HepG2 (cell line): ENCODE measurements around the gene MTA2. TPM values are rescaled to one million over a fixed set of nuclear protein-coding genes. Genes with fewer than 3 reads are reported as not detected.
A peak's percentile ranks its signal among the peaks of the same experiment; 100 is the strongest.

ENCODE experiments used
- ATAC-seq: fragments of 200-7000 bp; cut with Tn5 transposase; 3 replicates; pipeline ENCODE4 v1.9.1; 2020; ENCODE audit warnings: mild to moderate bottlenecking, moderate library complexity
- BruUV-seq: library from RNA; stranded (reverse); fragments of 400-500 nt; replicated peaks from 2 replicates; lab custom pipeline; 2021; lab: Mats Ljungman, UMichigan
- CTCF ChIA-PET: fragments of 300-600 bp; formaldehyde crosslinking; extraction: SDS; loops from one replicate; lab custom pipeline; 2021; ENCODE audit warnings: low total read pairs, inconsistent platforms, low intra/inter-chr PET ratio; lab: Yijun Ruan, JAX
- POLR2A ChIA-PET: fragments of 350-600 bp; sonication (Branson Sonifier 250); formaldehyde crosslinking; loops from one replicate; lab custom pipeline; 2020; ENCODE audit warnings: antibody characterized with exemption, inconsistent platforms; lab: Yijun Ruan, JAX
- DNase-seq: peaks from one replicate; pipeline ENCODE4 v3.0.0-alpha.2; 2015; ENCODE audit warnings: low spot score
- FAIRE-seq: peaks from 3 replicates; lab custom pipeline; 2011; peaks lifted over from hg19 to GRCh38; lab: Jason Lieb, UNC
- H2AFZ ChIP-seq: one replicate; pipeline ENCODE4 v1.6.1; 2011; ENCODE audit warnings: low read length, inconsistent platforms
- H3K27ac ChIP-seq: fragments of 300-600 bp; 3 replicates; pipeline ENCODE4 v1.8.0; 2011; ENCODE audit warnings: mixed run types, mild to moderate bottlenecking, mixed read lengths, low read length, inconsistent platforms; ENCODE audit not compliant: insufficient read depth; ENCODE audit errors: extremely low read length
- H3K27me3 ChIP-seq, 2 experiments: fragments of 200-600 bp in 1 of 2; 2 replicates in 1 of 2; 3 replicates in 1 of 2; pipeline versions ENCODE4 v1.6.0 to v1.8.0; 2011; ENCODE audit warnings: low read length in 2 of 2, mild to moderate bottlenecking in 2 of 2, moderate library complexity in 2 of 2, inconsistent platforms in 1 of 2; ENCODE audit not compliant: insufficient read depth in 2 of 2, control insufficient read depth in 1 of 2
- H3K36me3 ChIP-seq, 2 experiments: fragments of 200-600 bp in 1 of 2; replicated peaks in 1 of 2; 2 replicates in 1 of 2; 3 replicates in 1 of 2; pipeline versions ENCODE4 v1.5.1 to v1.8.0; 2011; ENCODE audit warnings: low read length in 2 of 2, inconsistent platforms in 1 of 2; ENCODE audit not compliant: insufficient read depth in 2 of 2, control insufficient read depth in 1 of 2
- H3K4me1 ChIP-seq: 2 replicates; pipeline ENCODE4 v1.5.1; 2012; ENCODE audit warnings: low read length, inconsistent platforms; ENCODE audit not compliant: insufficient read depth
- H3K4me2 ChIP-seq: 2 replicates; pipeline ENCODE4 v1.6.0; 2011; ENCODE audit warnings: low read depth, low read length, inconsistent platforms
- H3K4me3 ChIP-seq, 3 experiments: fragments of 200-600 bp in 1 of 3; sonication (generic), shearing (Covaris generic) in 1 of 3; replicated peaks in 1 of 3; 2 replicates each; pipeline ENCODE4 v1.5.1; 2011 to 2016; ENCODE audit warnings: low read length in 3 of 3, inconsistent platforms in 2 of 3, low read depth in 2 of 3, mild to moderate bottlenecking in 2 of 3, control low read depth in 1 of 3, mixed read lengths in 1 of 3; ENCODE audit not compliant: insufficient read depth in 1 of 3
- H3K79me2 ChIP-seq: one replicate; pipeline ENCODE4 v1.6.1; 2011; ENCODE audit warnings: low read length, inconsistent platforms; ENCODE audit not compliant: insufficient read depth
- H3K9ac ChIP-seq: 2 replicates; pipeline ENCODE4 v1.6.0; 2011; ENCODE audit warnings: mild to moderate bottlenecking, low read depth, low read length, inconsistent platforms; ENCODE audit not compliant: insufficient read depth
- H3K9me3 ChIP-seq: 2 replicates; pipeline ENCODE4 v1.5.1; 2012; ENCODE audit warnings: mild to moderate bottlenecking, low read length
- H4K20me1 ChIP-seq: 2 replicates; pipeline ENCODE4 v1.6.0; 2011; ENCODE audit warnings: inconsistent platforms, mild to moderate bottlenecking, low read length, moderate library complexity; ENCODE audit not compliant: insufficient read depth
- CAMTA2 ChIP-seq: sonication (generic); formaldehyde crosslinking; IDR thresholded peaks from 2 replicates; pipeline ENCODE4 v1.4.0; 2020; ENCODE audit warnings: mild to moderate bottlenecking, missing genetic modification reagents, borderline replicate concordance
- CBX5 ChIP-seq: sonication (generic); formaldehyde crosslinking; IDR thresholded peaks from 2 replicates; pipeline ENCODE4 v1.4.0; 2020; ENCODE audit warnings: missing genetic modification reagents, borderline replicate concordance
- CREB1 ChIP-seq, 2 experiments: fragments of 450-650 bp in 1 of 2; IDR thresholded peaks; 2 replicates each; pipeline ENCODE4 v1.6.1; 2016 to 2017; ENCODE audit warnings: control low read depth in 1 of 2, mild to moderate bottlenecking in 1 of 2, missing compliant biosample characterization in 1 of 2, missing genetic modification characterization in 1 of 2
- KDM6A ChIP-seq: IDR thresholded peaks from 2 replicates; pipeline ENCODE4 v1.6.1; 2016; ENCODE audit warnings: low read depth
- MTA3 ChIP-seq: sonication (generic); formaldehyde crosslinking; IDR thresholded peaks from 2 replicates; pipeline ENCODE4 v1.4.0; 2020; ENCODE audit warnings: missing genetic modification reagents
- PLSCR1 ChIP-seq: sonication (generic); formaldehyde crosslinking; IDR thresholded peaks from 2 replicates; pipeline ENCODE4 v1.5.0; 2020; ENCODE audit warnings: missing genetic modification reagents, mild to moderate bottlenecking, borderline replicate concordance
- POLR2G ChIP-seq: fragments of 200-400 bp; formaldehyde crosslinking; IDR thresholded peaks from 2 replicates; pipeline ENCODE4 v1.6.1; 2018; ENCODE audit warnings: mild to moderate bottlenecking, low read depth, low read length, moderate library complexity
- RBM39 ChIP-seq: fragments of 200-400 bp; formaldehyde crosslinking; IDR thresholded peaks from one replicate; pipeline ENCODE4 v1.6.1; 2018; ENCODE audit warnings: antibody characterized with exemption, mild to moderate bottlenecking, low read depth, low read length; ENCODE audit not compliant: poor library complexity, severe bottlenecking
- SP1 ChIP-seq, 2 experiments: fragments of 450-650 bp in 1 of 2; sonication (generic) in 1 of 2; formaldehyde crosslinking in 1 of 2; IDR thresholded peaks; 2 replicates each; pipeline versions ENCODE4 v1.4.0 to v1.6.1; 2016 to 2020; ENCODE audit warnings: missing genetic modification reagents in 1 of 2
- ZBTB42 ChIP-seq: sonication (generic); formaldehyde crosslinking; IDR thresholded peaks from 2 replicates; pipeline ENCODE4 v1.5.0; 2020; ENCODE audit warnings: mild to moderate bottlenecking, missing genetic modification reagents
- ZC3H4 ChIP-seq: sonication (generic); formaldehyde crosslinking; IDR thresholded peaks from 2 replicates; pipeline ENCODE4 v1.4.0; 2020; ENCODE audit warnings: missing genetic modification reagents, borderline replicate concordance
- ZNF598 ChIP-seq: sonication (generic); formaldehyde crosslinking; IDR thresholded peaks from 2 replicates; pipeline ENCODE4 v1.5.1; 2020; ENCODE audit warnings: mild to moderate bottlenecking, missing genetic modification reagents, borderline replicate concordance
- ZNF687 ChIP-seq: sonication (generic); formaldehyde crosslinking; IDR thresholded peaks from 2 replicates; pipeline ENCODE4 v1.5.1; 2020; ENCODE audit warnings: mild to moderate bottlenecking, missing genetic modification reagents, moderate library complexity
- ZNF713 ChIP-seq: sonication (generic); formaldehyde crosslinking; IDR thresholded peaks from 2 replicates; pipeline ENCODE4 v1.4.0; 2020; ENCODE audit warnings: mild to moderate bottlenecking, missing genetic modification reagents
- ZNF782 ChIP-seq: sonication (generic); formaldehyde crosslinking; IDR thresholded peaks from 2 replicates; pipeline ENCODE4 v1.4.0; 2020; ENCODE audit warnings: missing genetic modification reagents, mild to moderate bottlenecking, borderline replicate concordance
- ZNF788 ChIP-seq: sonication (generic); formaldehyde crosslinking; IDR thresholded peaks from 2 replicates; pipeline ENCODE4 v1.5.0; 2020; ENCODE audit warnings: mild to moderate bottlenecking, missing genetic modification reagents, borderline replicate concordance
- WGBS: methylation state at CpG from one replicate; pipeline ENCODE4 v1.1.6; 2017; ENCODE audit warnings: low lambda C conversion rate; 5-methylcytosine and 5-hydroxymethylcytosine counted together
- in situ Hi-C: cut with HindIII; loops from 2 replicates; pipeline ENCODE4 v1.10.0; 2017; ENCODE audit warnings: low pct_unique_long_range_greater_than_20kb; ENCODE audit not compliant: extremely low pct_ligation_motif_present
- intact Hi-C: fragments of 100-400 bp; cut with micrococcal nuclease; formaldehyde crosslinking; loops from one replicate; pipeline ENCODE4 v1.10.0; 2022; ENCODE audit not compliant: unreplicated experiment
- polyA plus RNA-seq, 8 experiments: library from polyadenylated mRNA; depleted of rRNA in 3 of 8; stranded (reverse) in 7 of 8; unstranded in 1 of 8; fragments of >200 nt; fragmentation: Illumina TruSeq in 4 of 8; extraction: Trizol in 4 of 8; gene quantifications; 2 replicates each; pipeline versions ENCODE4 v1.2.1 to v1.2.3, GENCODE V29; 2011 to 2016; ENCODE audit warnings: low read depth in 4 of 8, missing spikeins in 1 of 8, mixed read lengths in 1 of 8; ENCODE audit not compliant: insufficient read depth in 1 of 8
- total RNA-seq, 5 experiments: library from RNA; depleted of rRNA; stranded (reverse); fragments of >200 nt; fragmentation: Illumina TruSeq; extraction: Trizol; gene quantifications; 2 replicates each; pipeline ENCODE4 v1.2.3, GENCODE V29; 2016; ENCODE audit warnings: low read depth in 1 of 5

MTA2 gene
- total and polyA plus RNA-seq, 2 of the 13 experiments (the other 11 are each of a cell fraction or from before 2014, with no cell fraction given): 14.0 to 70.0 TPM

- TF ChIP-seq CREB1 (IDR thresholded peaks at IDR 0.05): no peak; the same call in 1 of the 2 replicates
- TF ChIP-seq CREB1 (CRISPR knock-in tag; IDR thresholded peaks at IDR 0.05): 0 out of 2 replicates have a peak, but pooled peaks have one; percentile 37
- TF ChIP-seq ZNF687: peak; percentile 78
- peak; percentile 22 for TF ChIP-seq POLR2G
- no peak for TF ChIP-seq ZBTB42 (CRISPR knock-in tag)
Observed at GRCh38 chr11:62556108-62556874, 45.4 kb downstream of the MTA2 start (continued).

GRCh38 chr11:62555464-62556107, 46.1 kb downstream of the MTA2 start:
- no peak for DNase-seq
- H3K36me3 ChIP-seq: peaks cover 10 to 25% of the 10 kb centered on the region in 2 experiments
- no peak for FAIRE-seq
- no peak overlapping the region for H3K4me3 ChIP-seq
- H3K9me3 ChIP-seq: no peaks in the 10 kb centered on the region
- H2AFZ ChIP-seq: no peak overlapping the region
- POLR2A ChIA-PET: interaction anchor here (0.6 to 4.5 kb wide), 6 partner anchors 9 to 131 kb away, joined by 3 to 23 read pairs (median 6); partner anchors contain the start of genes AHNAK, EEF1G and TUT1
- peaks cover 85% of the 10 kb centered on the region for H3K4me1 ChIP-seq
- WGBS: 77% methylated on average over 4 of the region's 4 CpGs
- no peaks in the 10 kb centered on the region for H3K27me3 ChIP-seq
- in situ Hi-C loops: loop anchor here (5.0 kb wide), 1 partner anchor 158 kb away; no protein-coding TSS in a partner anchor
- H3K9ac ChIP-seq: no peak overlapping the region
- H3K4me2 ChIP-seq: no peak overlapping the region
- no TSS peak for BruUV-seq
- no peak for ATAC-seq
- H3K79me2 ChIP-seq: peaks cover 2% of the 10 kb centered on the region
- H4K20me1 ChIP-seq: peaks cover 3% of the 10 kb centered on the region; the same call in 1 of the 2 replicates
- CTCF ChIA-PET: no interaction called here
- peak overlapping the region; percentile 44 for H3K27ac ChIP-seq
- intact Hi-C loops: no loop called here
- TF ChIP-seq ZNF598 (CRISPR knock-in tag): no peak
- TF ChIP-seq SP1 (IDR thresholded peaks at IDR 0.05): no peak
- TF ChIP-seq SP1 (CRISPR knock-in tag; IDR thresholded peaks at IDR 0.05): no peak
- no peak for TF ChIP-seq MTA3 (CRISPR knock-in tag)
- TF ChIP-seq ZNF782 (CRISPR knock-in tag): no peak
- TF ChIP-seq PLSCR1 (CRISPR knock-in tag): no peak
- TF ChIP-seq ZNF788: no peak
- TF ChIP-seq RBM39: no peak
- TF ChIP-seq ZNF713 (CRISPR knock-in tag): no peak
- no peak for TF ChIP-seq CBX5 (CRISPR knock-in tag)
- no peak for TF ChIP-seq CAMTA2 (CRISPR knock-in tag)
- TF ChIP-seq ZC3H4 (CRISPR knock-in tag): no peak
- TF ChIP-seq KDM6A (CRISPR knock-in tag): no peak
